ENCODE results near the gene MAL. TPM values are rescaled to one million over a fixed set of nuclear protein-coding genes. Genes with fewer than 3 reads are reported as not detected.

The MAL gene
- total and polyA plus RNA-seq, 8 donors, result 0.25 to 1.9 (median 0.81) TPM; not detected in 1

- WGBS, 2 donors, result 71 to 73% methylated on average over 31 of the region's 31 CpGs
- no peaks in the 10 kb centered on the region for H3K9me3 ChIP-seq
- intact Hi-C loops (cut with DNase I), result no loop called here
- no peak for DNase-seq
- no peak overlapping the region for H3K27ac ChIP-seq
- FAIRE-seq, result no peak
- H3K36me3 ChIP-seq, result no peaks in the 10 kb centered on the region
- ATAC-seq, result no peak
- H3K4me3 ChIP-seq, result no peak overlapping the region
- H3K4me1 ChIP-seq, result no peaks in the 10 kb centered on the region
- H3K27me3 ChIP-seq, result no peaks in the 10 kb centered on the region
- TF ChIP-seq CTCF (IDR thresholded peaks at IDR 0.05), result no peak
Measured at GRCh38 chr2:94993176-94994062, 32.1 kb upstream of the MAL start.

- Histone ChIP-seq H3K27ac (no peak overlapping the region), H3K36me3 (no peaks in the 10 kb centered on the region), H3K4me3 (no peak overlapping the region), H3K9me3 (no peaks in the 10 kb centered on the region), H3K27me3 (no peaks in the 10 kb centered on the region), H3K4me1 (no peaks in the 10 kb centered on the region)
- no peak for TF ChIP-seq CTCF (IDR thresholded peaks at IDR 0.05)
- DNase-seq, result peak in 1 of 6 donors; percentile 31
- no peak for FAIRE-seq
- no peak for ATAC-seq
- WGBS, 2 donors, result 60 to 70% methylated on average over 16 of the region's 16 CpGs
- intact Hi-C loops (cut with DNase I), result no loop called here
Measured at GRCh38 chr2:94994063-94994913, 31.2 kb upstream of the MAL start.

GRCh38 chr2:94994914-94995552 lies 30.5 kb upstream of the MAL start:
- Histone ChIP-seq H3K27ac (no peak overlapping the region), H3K27me3 (no peaks in the 10 kb centered on the region), H3K9me3 (no peaks in the 10 kb centered on the region), H3K4me3 (no peak overlapping the region), H3K36me3 (no peaks in the 10 kb centered on the region), H3K4me1 (no peaks in the 10 kb centered on the region)
- intact Hi-C loops (cut with DNase I), result no loop called here
- WGBS, 2 donors, result 87 to 96% methylated on average over 3 of the region's 3 CpGs
- ATAC-seq (no peak), FAIRE-seq (no peak), DNase-seq (peak in 1 of 6 donors; percentile 19)
- TF ChIP-seq CTCF (IDR thresholded peaks at IDR 0.05), result no peak

- no peaks in the 10 kb centered on the region for H3K4me1 ChIP-seq
- intact Hi-C loops (cut with DNase I), result no loop called here
- H3K27me3 ChIP-seq, result no peaks in the 10 kb centered on the region
- no peak for ATAC-seq
- FAIRE-seq, result no peak
- H3K36me3 ChIP-seq, result no peaks in the 10 kb centered on the region
- H3K9me3 ChIP-seq, result no peaks in the 10 kb centered on the region
- H3K27ac ChIP-seq, result no peak overlapping the region
- WGBS, 2 donors, result 63 to 72% methylated on average over 7 of the region's 7 CpGs
- H3K4me3 ChIP-seq, result no peak overlapping the region
- TF ChIP-seq CTCF (IDR thresholded peaks at IDR 0.05), result no peak
- peak in 1 of 6 donors; percentile 34 for DNase-seq
Measured at GRCh38 chr2:94995553-94996304, 29.8 kb upstream of the MAL start.
